ENCODE measurements around the gene TMCC2.

DNA sequence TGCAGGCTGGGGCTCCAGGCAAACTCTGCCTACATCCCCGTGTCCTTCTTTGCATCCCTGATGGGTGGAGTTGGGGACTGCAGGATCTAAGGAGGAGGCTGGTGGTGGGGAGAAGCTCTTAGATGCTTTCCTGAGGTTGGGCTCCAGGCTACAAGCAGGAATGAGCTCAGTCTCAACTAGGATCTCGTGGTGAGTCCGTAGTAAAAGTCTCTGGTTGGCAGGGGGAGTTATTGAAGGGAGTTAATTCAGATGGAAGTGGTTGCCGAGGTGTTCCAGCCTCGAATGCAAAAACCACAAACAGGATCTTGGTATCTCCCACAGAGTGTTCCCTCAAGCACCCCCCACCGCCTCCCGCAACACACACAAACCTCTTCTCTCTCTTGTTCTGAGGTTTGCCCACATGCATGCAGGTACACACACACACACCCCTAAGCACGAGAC lies 35.0 kb downstream of the TMCC2 start:
- no peak for TF ChIP-seq POLR2A (IDR thresholded peaks at IDR 0.05)
- TF ChIP-seq, protein P1, sequence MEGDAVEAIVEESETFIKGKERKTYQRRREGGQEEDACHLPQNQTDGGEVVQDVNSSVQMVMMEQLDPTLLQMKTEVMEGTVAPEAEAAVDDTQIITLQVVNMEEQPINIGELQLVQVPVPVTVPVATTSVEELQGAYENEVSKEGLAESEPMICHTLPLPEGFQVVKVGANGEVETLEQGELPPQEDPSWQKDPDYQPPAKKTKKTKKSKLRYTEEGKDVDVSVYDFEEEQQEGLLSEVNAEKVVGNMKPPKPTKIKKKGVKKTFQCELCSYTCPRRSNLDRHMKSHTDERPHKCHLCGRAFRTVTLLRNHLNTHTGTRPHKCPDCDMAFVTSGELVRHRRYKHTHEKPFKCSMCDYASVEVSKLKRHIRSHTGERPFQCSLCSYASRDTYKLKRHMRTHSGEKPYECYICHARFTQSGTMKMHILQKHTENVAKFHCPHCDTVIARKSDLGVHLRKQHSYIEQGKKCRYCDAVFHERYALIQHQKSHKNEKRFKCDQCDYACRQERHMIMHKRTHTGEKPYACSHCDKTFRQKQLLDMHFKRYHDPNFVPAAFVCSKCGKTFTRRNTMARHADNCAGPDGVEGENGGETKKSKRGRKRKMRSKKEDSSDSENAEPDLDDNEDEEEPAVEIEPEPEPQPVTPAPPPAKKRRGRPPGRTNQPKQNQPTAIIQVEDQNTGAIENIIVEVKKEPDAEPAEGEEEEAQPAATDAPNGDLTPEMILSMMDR (IDR thresholded peaks at IDR 0.05): no peak

Measured in testis (tissue), 2 donors.